ENCODE data around the gene GP1BA. TPM values are rescaled to one million over a fixed set of nuclear protein-coding genes. Genes with fewer than 3 reads are reported as not detected.

GP1BA gene
- total RNA-seq, 1 experiment from 2014 or later: not detected

DNA sequence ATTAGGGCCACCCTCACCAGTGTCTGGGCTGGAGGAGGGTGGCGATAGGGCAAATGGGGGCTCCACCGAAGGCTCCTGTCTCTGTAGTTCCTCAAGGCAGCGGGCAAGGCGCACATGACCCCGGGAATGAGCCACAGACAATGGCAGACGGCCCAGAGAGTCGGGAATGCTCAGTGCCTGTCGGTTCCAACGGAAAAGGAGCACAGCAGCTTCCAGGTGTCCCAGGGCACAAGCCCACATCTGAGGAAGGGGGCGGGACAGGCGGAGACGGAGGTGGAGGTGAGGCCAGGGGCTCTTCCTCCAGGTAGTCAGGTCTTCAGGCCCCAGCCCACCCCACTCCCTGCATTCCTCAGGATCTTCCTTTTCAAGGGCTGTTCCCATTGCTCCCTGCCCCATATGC lies 40.7 kb downstream of the GP1BA start:
- ATAC-seq: peak; percentile 46
- Mint-ChIP-seq H3K27me3 (ENCODE audit: low read depth) (peaks cover 63% of the 10 kb centered on the region), H3K4me1 (peaks cover 24% of the 10 kb centered on the region)

GRCh38 chr17:4973256-4974114 lies 41.4 kb downstream of the GP1BA start:
- no peaks in the 10 kb centered on the region for H3K9me3 Mint-ChIP-seq
- no peak for ATAC-seq
- peaks cover 5% of the 10 kb centered on the region for H3K36me3 Mint-ChIP-seq
- no peak for DNase-seq (ENCODE audit: low spot score)
- POLR2A ChIA-PET: interaction anchor here (0.6 to 1.7 kb wide), 3 partner anchors 13 to 64 kb away, joined by 3 to 5 read pairs (median 3); no protein-coding TSS in a partner anchor
- CTCF ChIA-PET: interaction anchor here (1.0 to 1.2 kb wide), 2 partner anchors 64 to 88 kb away, joined by 3 to 4 read pairs; no protein-coding TSS in a partner anchor
- H3K4me3 Mint-ChIP-seq: no peak overlapping the region
- H3K4me1 Mint-ChIP-seq: peaks cover 24% of the 10 kb centered on the region
- peak overlapping the region; percentile 49; the same call in 1 of the 2 replicates for H3K27ac Mint-ChIP-seq
- TF ChIP-seq, protein P1, sequence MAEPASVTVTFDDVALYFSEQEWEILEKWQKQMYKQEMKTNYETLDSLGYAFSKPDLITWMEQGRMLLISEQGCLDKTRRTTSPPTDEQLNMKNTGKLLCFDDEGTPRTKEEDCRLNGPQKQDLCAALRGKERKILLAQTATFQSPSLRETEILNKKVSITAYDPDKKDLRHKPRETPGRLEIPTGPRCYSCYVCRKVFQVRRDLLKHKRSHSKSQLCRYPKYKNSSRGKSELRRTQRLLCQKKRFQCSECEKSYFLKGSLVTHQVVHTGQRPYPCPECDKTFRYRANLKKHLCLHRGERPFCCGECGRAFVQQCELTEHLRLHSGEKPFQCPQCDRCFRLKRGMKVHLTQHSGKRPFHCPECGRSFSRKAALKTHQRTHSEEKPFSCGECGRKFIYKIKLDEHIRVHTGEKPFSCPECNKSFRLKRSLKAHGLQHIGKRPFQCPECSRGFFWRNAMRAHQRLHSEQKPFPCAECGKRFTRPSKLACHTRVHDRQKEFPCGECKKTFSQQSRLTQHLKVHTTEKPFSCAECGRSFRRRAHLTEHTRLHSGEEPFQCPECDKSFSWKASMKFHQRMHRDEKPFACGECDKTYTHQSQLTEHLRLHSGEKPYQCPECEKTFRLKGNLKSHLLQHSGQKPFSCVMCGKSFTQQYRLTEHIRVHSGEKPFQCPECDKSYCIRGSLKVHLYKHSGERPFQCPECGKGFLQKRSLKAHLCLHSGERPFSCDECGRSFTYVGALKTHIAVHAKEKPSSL (CRISPR knock-in tag; conservative IDR thresholded peaks at IDR 0.05): no peak
- TF ChIP-seq STAT6 (CRISPR knock-in tag; conservative IDR thresholded peaks at IDR 0.05; ENCODE audit: low read depth): no peak
- peaks cover 70% of the 10 kb centered on the region for H3K27me3 Mint-ChIP-seq (ENCODE audit: low read depth)

More for the DNA sequence above, 40.7 kb downstream of the GP1BA start:
- POLR2A ChIA-PET: interaction anchor here (1.2 to 1.7 kb wide), 2 partner anchors 14 to 64 kb away, joined by 3 to 5 read pairs; no protein-coding TSS in a partner anchor
- CTCF ChIA-PET: interaction anchor here (1.0 to 1.2 kb wide), 2 partner anchors 64 to 89 kb away, joined by 3 to 4 read pairs; no protein-coding TSS in a partner anchor
- Mint-ChIP-seq H3K4me3 (no peak overlapping the region), H3K36me3 (peaks cover 5% of the 10 kb centered on the region), H3K9me3 (no peaks in the 10 kb centered on the region), H3K27ac (peak overlapping the region; percentile 66)
- peak; percentile 40 for DNase-seq (ENCODE audit: low spot score)
- TF ChIP-seq, protein P2, sequence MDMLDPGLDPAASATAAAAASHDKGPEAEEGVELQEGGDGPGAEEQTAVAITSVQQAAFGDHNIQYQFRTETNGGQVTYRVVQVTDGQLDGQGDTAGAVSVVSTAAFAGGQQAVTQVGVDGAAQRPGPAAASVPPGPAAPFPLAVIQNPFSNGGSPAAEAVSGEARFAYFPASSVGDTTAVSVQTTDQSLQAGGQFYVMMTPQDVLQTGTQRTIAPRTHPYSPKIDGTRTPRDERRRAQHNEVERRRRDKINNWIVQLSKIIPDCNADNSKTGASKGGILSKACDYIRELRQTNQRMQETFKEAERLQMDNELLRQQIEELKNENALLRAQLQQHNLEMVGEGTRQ (CRISPR knock-in tag; IDR thresholded peaks at IDR 0.05): no peak
- TF ChIP-seq, protein P3, sequence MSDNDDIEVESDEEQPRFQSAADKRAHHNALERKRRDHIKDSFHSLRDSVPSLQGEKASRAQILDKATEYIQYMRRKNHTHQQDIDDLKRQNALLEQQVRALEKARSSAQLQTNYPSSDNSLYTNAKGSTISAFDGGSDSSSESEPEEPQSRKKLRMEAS (CRISPR knock-in tag; IDR thresholded peaks at IDR 0.05): 0 out of 2 replicates have a peak, but pooled peaks have one; percentile 30

- ATAC-seq (no peak), DNase-seq (ENCODE audit: low spot score) (no peak)
- H3K4me1 Mint-ChIP-seq: peaks cover 17% of the 10 kb centered on the region
- no peaks in the 10 kb centered on the region for H3K9me3 Mint-ChIP-seq
- peaks cover 77% of the 10 kb centered on the region for H3K27me3 Mint-ChIP-seq (ENCODE audit: low read depth)
- ChIA-PET CTCF (no interaction called here), POLR2A (no interaction called here)
- H3K36me3 Mint-ChIP-seq: peaks cover 5% of the 10 kb centered on the region
- H3K4me3 Mint-ChIP-seq: no peak overlapping the region
- no peak overlapping the region for H3K27ac Mint-ChIP-seq
- TF ChIP-seq TCF7 (CRISPR knock-in tag; IDR thresholded peaks at IDR 0.05; ENCODE audit: low read depth) (no peak), NR3C1 (CRISPR knock-in tag; conservative IDR thresholded peaks at IDR 0.05; ENCODE audit: low read depth) (no peak), PRRX2 (CRISPR knock-in tag; IDR thresholded peaks at IDR 0.05) (no peak), ZNF219 (CRISPR knock-in tag; IDR thresholded peaks at IDR 0.05; ENCODE audit: borderline replicate concordance) (no peak), GABPB1 (CRISPR knock-in tag; IDR thresholded peaks at IDR 0.05) (no peak), FOXJ3 (CRISPR knock-in tag; IDR thresholded peaks at IDR 0.05; ENCODE audit: borderline replicate concordance) (no peak), NFYB (CRISPR knock-in tag; conservative IDR thresholded peaks at IDR 0.05; ENCODE audit: low read depth) (no peak)
- TF ChIP-seq, protein P1 (CRISPR knock-in tag; conservative IDR thresholded peaks at IDR 0.05): no peak
These were observed 42.1 kb downstream of the GP1BA start for GRCh38 chr17:4974115-4974670.
